K562 (cell line): ENCODE data around the gene SCFD2. TPM values are rescaled to one million over a fixed set of nuclear protein-coding genes. Genes with fewer than 3 reads are reported as not detected.

Experiments
- ATAC-seq: fragments of 200-7000 bp; cut with Tn5 transposase; 3 replicates; pipeline ENCODE4 v1.9.1; 2020; ENCODE audit warnings: moderate library complexity
- BruUV-seq: library from RNA; stranded (reverse); fragments of 400-500 nt; replicated peaks from 2 replicates; lab custom pipeline; 2021; lab: Mats Ljungman, UMichigan
- CTCF ChIA-PET: fragments of 300-600 bp; formaldehyde crosslinking; extraction: SDS; loops from one replicate; lab custom pipeline; 2021; ENCODE audit warnings: low intra/inter-chr PET ratio; lab: Yijun Ruan, JAX
- POLR2A ChIA-PET: fragments of 300-600, 350-650 bp; sonication (Branson Sonifier 250); formaldehyde crosslinking; extraction: SDS; loops from one replicate; lab custom pipeline; 2021; ENCODE audit warnings: antibody characterized with exemption, inconsistent platforms; lab: Yijun Ruan, JAX
- DNase-seq, 4 experiments: peaks; one replicate each; pipeline versions ENCODE4 v3.0.0 to v3.0.0-alpha.2; 2011 to 2018; ENCODE audit warnings: low spot score in 3 of 4, mixed read lengths in 3 of 4; ENCODE audit errors: extremely low read depth in 1 of 4
- FAIRE-seq: peaks from 2 replicates; lab custom pipeline; 2011; peaks lifted over from hg19 to GRCh38; lab: Jason Lieb, UNC
- H2AFZ ChIP-seq: 2 replicates; pipeline ENCODE4 v1.6.0; 2011; ENCODE audit warnings: low read depth, low read length, control low read depth, inconsistent platforms
- H3K27ac ChIP-seq: fragments of 200-600 bp; 3 replicates; pipeline ENCODE4 v1.8.0; 2011; ENCODE audit warnings: low read depth, mild to moderate bottlenecking, control low read depth, inconsistent platforms, low read length, moderate library complexity, mixed read lengths; ENCODE audit errors: extremely low read depth
- H3K27me3 ChIP-seq, 2 experiments: fragments of 300-600 bp in 1 of 2; 2 replicates in 1 of 2; 3 replicates in 1 of 2; pipeline versions ENCODE4 v1.6.0 to v1.8.0; 2011; ENCODE audit warnings: inconsistent platforms in 2 of 2, low read length in 2 of 2, mild to moderate bottlenecking in 1 of 2, mixed read lengths in 1 of 2, moderate library complexity in 1 of 2; ENCODE audit not compliant: control insufficient read depth in 2 of 2, insufficient read depth in 2 of 2
- H3K36me3 ChIP-seq: fragments of 300-600 bp; 3 replicates; pipeline ENCODE4 v1.8.0; 2011; ENCODE audit warnings: mild to moderate bottlenecking, low read length, inconsistent platforms; ENCODE audit not compliant: control insufficient read depth, insufficient read depth
- H3K4me1 ChIP-seq, 2 experiments: fragments of 200-600 bp in 1 of 2; replicated peaks in 1 of 2; 2 replicates in 1 of 2; 3 replicates in 1 of 2; pipeline versions ENCODE4 v1.5.1 to v1.8.0; 2011; ENCODE audit warnings: inconsistent platforms in 2 of 2, low read length in 2 of 2, mild to moderate bottlenecking in 1 of 2, mixed read lengths in 1 of 2, moderate library complexity in 1 of 2; ENCODE audit not compliant: control insufficient read depth in 2 of 2, insufficient read depth in 2 of 2
- H3K4me2 ChIP-seq: 2 replicates; pipeline ENCODE4 v1.6.1; 2011; ENCODE audit warnings: low read length, control low read depth, inconsistent platforms, mixed read lengths; ENCODE audit not compliant: insufficient read depth
- H3K4me3 ChIP-seq: fragments of 200-600 bp; sonication (generic), shearing (Covaris generic); 2 replicates; pipeline ENCODE4 v1.5.1; 2016; ENCODE audit warnings: control low read depth, inconsistent platforms
- H3K79me2 ChIP-seq: fragments of 200-600 bp; 3 replicates; pipeline ENCODE4 v1.8.0; 2011; ENCODE audit warnings: low read length, inconsistent platforms; ENCODE audit not compliant: control insufficient read depth, insufficient read depth
- H3K9ac ChIP-seq, 2 experiments: 2 replicates each; pipeline versions ENCODE4 v1.6.0 to v1.6.1; 2011; ENCODE audit warnings: low read depth in 2 of 2, low read length in 2 of 2, control low read depth in 1 of 2, inconsistent platforms in 1 of 2, mild to moderate bottlenecking in 1 of 2, mixed read lengths in 1 of 2; ENCODE audit not compliant: insufficient read depth in 1 of 2
- H3K9me1 ChIP-seq: one replicate; pipeline ENCODE4 v1.6.0; 2011; ENCODE audit warnings: inconsistent platforms, mild to moderate bottlenecking, low read length, moderate library complexity; ENCODE audit not compliant: control insufficient read depth, insufficient read depth
- H3K9me3 ChIP-seq: replicated peaks from 2 replicates; pipeline ENCODE4 v1.5.1; 2011; ENCODE audit warnings: low read depth, low read length, inconsistent platforms; ENCODE audit not compliant: control insufficient read depth, insufficient read depth
- H4K20me1 ChIP-seq: replicated peaks from 2 replicates; pipeline ENCODE4 v1.6.1; 2011; ENCODE audit warnings: low read length, inconsistent platforms, mixed read lengths; ENCODE audit not compliant: control insufficient read depth, insufficient read depth
- E2F8 ChIP-seq: fragments of 450-650 bp; IDR thresholded peaks from 2 replicates; pipeline ENCODE4 v1.7.1; 2018; ENCODE audit warnings: mild to moderate bottlenecking, low read depth; ENCODE audit not compliant: partially characterized antibody
- MEIS2 ChIP-seq: fragments of 450-650 bp; IDR thresholded peaks from 2 replicates; pipeline ENCODE4 v1.6.1; 2014; ENCODE audit warnings: mild to moderate bottlenecking; ENCODE audit not compliant: partially characterized antibody
- PBX2 ChIP-seq, 2 experiments: IDR thresholded peaks in 1 of 2; conservative IDR thresholded peaks in 1 of 2; 2 replicates each; pipeline ENCODE4 v1.6.1; 2016; ENCODE audit warnings: low read depth in 2 of 2, mild to moderate bottlenecking in 1 of 2, missing compliant biosample characterization in 1 of 2, missing genetic modification characterization in 1 of 2, moderate library complexity in 1 of 2
- RFX1 ChIP-seq: fragments of 450-650 bp; IDR thresholded peaks from 2 replicates; pipeline ENCODE4 v1.6.1; 2016; ENCODE audit warnings: mild to moderate bottlenecking, moderate library complexity
- SP2 ChIP-seq: IDR thresholded peaks from 2 replicates; pipeline ENCODE4 v1.6.1; 2011; ENCODE audit warnings: mild to moderate bottlenecking, low read depth, low read length, moderate library complexity; ENCODE audit not compliant: poor library complexity, severe bottlenecking; ENCODE audit errors: extremely low read depth
- WGBS: fragments of 100-300 bp; shearing (Covaris generic); methylation state at CpG from one replicate; pipeline ENCODE4 v1.1.6; 2016; ENCODE audit warnings: low coverage, mixed read lengths; ENCODE audit not compliant: insufficient coverage; ENCODE audit errors: missing lambda C conversion rate; 5-methylcytosine and 5-hydroxymethylcytosine counted together
- in situ Hi-C: fragments of 300-500 bp; cut with MboI; formaldehyde crosslinking; loops from 4 replicates; pipeline ENCODE4 v1.15.0; 2018; ENCODE audit warnings: inconsistent platforms, mixed read lengths
- intact Hi-C: fragments of 100-400 bp; cut with micrococcal nuclease; formaldehyde crosslinking; loops from 2 replicates; pipeline ENCODE4 v1.14.2; 2022
- polyA plus RNA-seq, 8 experiments: library from polyadenylated mRNA; depleted of rRNA in 4 of 8; stranded (reverse) in 5 of 8; unstranded in 3 of 8; fragments of >200 nt; fragmentation: Nextera tagmentation in 2 of 8; fragmentation: Illumina TruSeq in 1 of 8; extraction: Ambion mirVana in 2 of 8; extraction: Trizol in 1 of 8; gene quantifications; 2 replicates each; pipeline versions ENCODE4 v1.2.1 to v1.2.3, GENCODE V29; 2011 to 2014; ENCODE audit warnings: inconsistent platforms in 1 of 8, missing spikeins in 1 of 8
- total RNA-seq, 7 experiments: library from RNA; depleted of rRNA in 6 of 7; stranded (reverse); fragments of >200 nt in 6 of 7; fragmentation: Illumina TruSeq in 2 of 7; extraction: Trizol in 2 of 7; gene quantifications; 2 replicates each; pipeline versions ENCODE4 v1.2.1 to v1.2.3, GENCODE V29; 2011 to 2021; ENCODE audit warnings: low replicate concordance in 1 of 7

The SCFD2 gene
- total and polyA plus RNA-seq, 9 of the 15 experiments (the other 6 are each of a cell fraction or from before 2014, with no cell fraction given): 5.7 to 30.3 (median 22.8) TPM

- Histone ChIP-seq H3K9me3 (no peaks in the 10 kb centered on the region), H3K4me2 (no peak overlapping the region), H3K27me3 (no peaks in the 10 kb centered on the region), H3K79me2 (no peaks in the 10 kb centered on the region; the same call in 2 of the 3 replicates), H3K4me3 (no peak overlapping the region), H3K36me3 (peaks cover 2% of the 10 kb centered on the region; the same call in 1 of the 3 replicates), H3K27ac (no peak overlapping the region), H2AFZ (no peak overlapping the region), H3K4me1 (no peaks in the 10 kb centered on the region), H3K9ac (no peak overlapping the region), H3K9me1 (peaks cover under 1% of the 10 kb centered on the region), H4K20me1 (no peaks in the 10 kb centered on the region)
- in situ Hi-C loops: no loop called here
- WGBS: 21% methylated on average over 3 of the region's 3 CpGs
- no peak for ATAC-seq
- peak; percentile 33 for TF ChIP-seq MEIS2
- no peak for TF ChIP-seq E2F8
- peak; percentile 31 for TF ChIP-seq RFX1
- no peak for TF ChIP-seq PBX2 (CRISPR knock-in tag; IDR thresholded peaks at IDR 0.05; ENCODE audit: low read depth)
- 0 out of 2 replicates have a peak, but pooled peaks have one; percentile 35 for TF ChIP-seq PBX2 (tag; conservative IDR thresholded peaks at IDR 0.05; ENCODE audit: low read depth)
- no peak for TF ChIP-seq SP2
- no peak for FAIRE-seq
- ChIA-PET POLR2A (no interaction called here), CTCF (no interaction called here)
- no peak for DNase-seq
- intact Hi-C loops: no loop called here
- BruUV-seq: no TSS peak
Measured at GRCh38 chr4:53273726-53274125, 92.1 kb downstream of the SCFD2 start.
